NT2/D1 (cell line): Measurements from ENCODE around the gene ZYG11B.
"Not testable (repeated sequence)": the region's sequence is repeated elsewhere in the genome, so short reads cannot be mapped to it uniquely, and the experiment has no call there.

Experiments
- DNase-seq: peaks from one replicate; pipeline ENCODE4 v3.0.0-alpha.2; 2011; ENCODE audit warnings: low read depth, low spot score
- H3K27me3 ChIP-seq: 2 replicates; pipeline ENCODE4 v1.6.0; 2011; ENCODE audit warnings: mild to moderate bottlenecking; ENCODE audit not compliant: insufficient read length, insufficient read depth
- H3K36me3 ChIP-seq: 2 replicates; pipeline ENCODE4 v1.6.1; 2011; ENCODE audit warnings: mild to moderate bottlenecking, low read length, mixed read lengths; ENCODE audit not compliant: insufficient read depth, insufficient read length
- H3K4me1 ChIP-seq: 2 replicates; pipeline ENCODE4 v1.5.1; 2011; ENCODE audit not compliant: insufficient read depth, insufficient read length
- H3K4me3 ChIP-seq: 2 replicates; pipeline ENCODE4 v1.5.1; 2011; ENCODE audit warnings: low read depth; ENCODE audit not compliant: insufficient read length
- H3K9ac ChIP-seq: 2 replicates; pipeline ENCODE4 v1.6.0; 2011; ENCODE audit warnings: low read depth; ENCODE audit not compliant: insufficient read length
- H3K9me3 ChIP-seq: 2 replicates; pipeline ENCODE4 v1.5.1; 2011; ENCODE audit warnings: mild to moderate bottlenecking, low read length; ENCODE audit not compliant: insufficient read depth
- SUZ12 ChIP-seq: IDR thresholded peaks from 2 replicates; pipeline ENCODE4 v1.6.1; 2011; ENCODE audit not compliant: insufficient read length, insufficient read depth; ENCODE audit errors: extremely low read depth
- YY1 ChIP-seq: IDR thresholded peaks from 2 replicates; pipeline ENCODE4 v1.6.1; 2011; ENCODE audit not compliant: insufficient read length, insufficient read depth
- ZNF274 ChIP-seq: IDR thresholded peaks from 2 replicates; pipeline ENCODE4 v1.6.1; 2011; ENCODE audit warnings: mild to moderate bottlenecking, low read depth, low read length

The ZYG11B gene

GRCh38 chr1:52814465-52814864, 88.2 kb downstream of the ZYG11B start:
- no peak for TF ChIP-seq ZNF274
- no peak for TF ChIP-seq SUZ12
- TF ChIP-seq YY1 = no peak
- DNase-seq = no peak
- H3K4me3 ChIP-seq = no peak overlapping the region
- H3K27me3 ChIP-seq = no peaks in the 10 kb centered on the region
- peaks cover 63% of the 10 kb centered on the region for H3K36me3 ChIP-seq
- H3K4me1 ChIP-seq = no peaks in the 10 kb centered on the region
- H3K9ac ChIP-seq = no peak overlapping the region
- H3K9me3 ChIP-seq = no peaks in the 10 kb centered on the region

GRCh38 chr1:52820830-52821229, 94.6 kb downstream of the ZYG11B start:
- not testable (repeated sequence) for DNase-seq, H3K4me3 ChIP-seq, H3K4me1 ChIP-seq, H3K9ac ChIP-seq, H3K9me3 ChIP-seq, H3K27me3 ChIP-seq
- peaks cover 46% of the 10 kb centered on the region for H3K36me3 ChIP-seq

GRCh38 chr1:52825868-52826267, 99.6 kb downstream of the ZYG11B start:
- TF ChIP-seq ZNF274 = no peak
- no peak for TF ChIP-seq SUZ12
- no peak for TF ChIP-seq YY1
- Histone ChIP-seq H3K9ac (no peak overlapping the region), H3K9me3 (no peaks in the 10 kb centered on the region), H3K4me1 (no peaks in the 10 kb centered on the region), H3K4me3 (no peak overlapping the region), H3K27me3 (no peaks in the 10 kb centered on the region), H3K36me3 (peaks cover 12% of the 10 kb centered on the region)
- DNase-seq = no peak

- Histone ChIP-seq H3K4me1 (no peaks in the 10 kb centered on the region), H3K4me3 (no peak overlapping the region), H3K9me3 (no peaks in the 10 kb centered on the region), H3K36me3 (no peaks in the 10 kb centered on the region), H3K27me3 (no peaks in the 10 kb centered on the region), H3K9ac (no peak overlapping the region)
- no peak for TF ChIP-seq ZNF274
- no peak for TF ChIP-seq SUZ12
- TF ChIP-seq YY1 = no peak
- DNase-seq = no peak
Measured at GRCh38 chr1:52834798-52835197, 108.5 kb downstream of the ZYG11B start.

GRCh38 chr1:52836035-52836434, 109.8 kb downstream of the ZYG11B start:
- TF ChIP-seq ZNF274 = no peak
- no peaks in the 10 kb centered on the region for H3K36me3 ChIP-seq
- H3K4me1 ChIP-seq = no peaks in the 10 kb centered on the region
- no peaks in the 10 kb centered on the region for H3K27me3 ChIP-seq
- H3K9me3 ChIP-seq = no peaks in the 10 kb centered on the region
- DNase-seq = peak; percentile 60
- H3K9ac ChIP-seq = no peak overlapping the region
- no peak overlapping the region for H3K4me3 ChIP-seq

GRCh38 chr1:52839175-52839574, 112.9 kb downstream of the ZYG11B start:
- not testable (repeated sequence) for H3K4me3 ChIP-seq, H3K36me3 ChIP-seq, H3K9ac ChIP-seq, H3K9me3 ChIP-seq, H3K4me1 ChIP-seq, DNase-seq, H3K27me3 ChIP-seq

- Histone ChIP-seq H3K36me3 (no peaks in the 10 kb centered on the region), H3K9ac (peak within 1 kb of the TSS; percentile 99), H3K4me3 (peak within 1 kb of the TSS; percentile 100), H3K27me3 (no peaks in the 10 kb centered on the region), H3K9me3 (no peaks in the 10 kb centered on the region), H3K4me1 (no peaks in the 10 kb centered on the region)
- DNase-seq = peak; percentile 87
- no peak for TF ChIP-seq SUZ12
- no peak for TF ChIP-seq YY1
- no peak for TF ChIP-seq ZNF274
Measured at GRCh38 chr1:52842643-52843310, 116.5 kb downstream of the ZYG11B start, which contains the start of gene ZYG11A. TSS of gene ZYG11A (plus strand) at chr1:52842760. CDS start at chr1:52842884, 124 bp downstream.

GRCh38 chr1:52845119-52845518, 118.9 kb downstream of the ZYG11B start:
- not testable (repeated sequence) for H3K9ac ChIP-seq, H3K9me3 ChIP-seq, H3K4me3 ChIP-seq, H3K36me3 ChIP-seq, DNase-seq, H3K4me1 ChIP-seq, H3K27me3 ChIP-seq
